ENCODE results near the gene GOLGA6A. TPM values are rescaled to one million over a fixed set of nuclear protein-coding genes. Genes with fewer than 3 reads are reported as not detected.

The GOLGA6A gene
- total and polyA plus RNA-seq, 3 donors from 2014 or later: 24.6 to 42.4 (median 32.4) TPM

DNA sequence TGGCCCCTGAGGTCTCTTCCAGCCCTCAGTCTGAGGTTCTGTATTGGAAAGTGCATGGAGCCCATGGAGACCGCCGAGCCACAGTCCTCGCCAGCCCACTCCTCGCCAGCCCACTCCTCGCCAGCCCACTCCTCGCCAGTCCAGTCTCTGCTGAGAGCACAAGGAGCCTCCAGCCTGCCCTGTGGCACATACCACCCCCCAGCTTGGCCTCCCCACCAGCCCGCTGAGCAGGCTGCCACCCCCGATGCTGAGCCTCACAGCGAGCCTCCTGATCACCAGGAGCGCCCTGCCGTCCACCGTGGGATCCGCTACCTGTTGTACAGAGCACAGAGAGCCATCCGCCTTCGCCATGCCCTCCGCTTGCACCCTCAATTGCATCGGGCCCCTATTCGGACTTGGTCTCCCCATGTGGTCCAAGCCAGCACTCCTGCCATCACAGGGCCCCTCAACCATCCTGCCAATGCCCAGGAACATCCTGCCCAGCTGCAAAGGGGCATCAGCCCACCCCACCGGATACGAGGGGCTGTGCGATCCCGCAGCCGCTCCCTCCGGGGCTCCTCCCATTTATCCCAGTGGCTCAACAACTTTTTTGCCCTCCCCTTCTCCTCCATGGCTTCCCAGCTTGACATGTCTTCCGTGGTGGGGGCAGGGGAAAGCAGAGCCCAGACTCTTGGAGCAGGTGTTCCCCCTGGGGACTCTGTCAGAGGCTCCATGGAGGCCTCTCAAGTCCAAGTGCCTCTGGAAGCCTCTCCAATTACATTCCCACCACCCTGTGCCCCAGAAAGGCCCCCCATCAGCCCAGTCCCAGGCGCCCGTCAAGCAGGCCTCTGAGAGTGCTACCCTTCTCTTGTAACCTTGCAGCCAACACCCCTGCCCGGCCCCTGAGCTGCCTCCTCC, 47.0 kb downstream of the GOLGA6A start:
- no peak for DNase-seq
- Histone ChIP-seq H3K4me1 (peaks cover 28% of the 10 kb centered on the region), H3K27ac (no peak overlapping the region), H3K4me3 (no peak overlapping the region), H3K9me3 (no peaks in the 10 kb centered on the region), H3K27me3 (no peaks in the 10 kb centered on the region), H3K36me3 (ENCODE audit: low read depth, missing control alignments) (no peaks in the 10 kb centered on the region)
- 90 to 93% methylated on average over 28 of the region's 28 CpGs for WGBS, 2 donors
- TF ChIP-seq, protein P1, sequence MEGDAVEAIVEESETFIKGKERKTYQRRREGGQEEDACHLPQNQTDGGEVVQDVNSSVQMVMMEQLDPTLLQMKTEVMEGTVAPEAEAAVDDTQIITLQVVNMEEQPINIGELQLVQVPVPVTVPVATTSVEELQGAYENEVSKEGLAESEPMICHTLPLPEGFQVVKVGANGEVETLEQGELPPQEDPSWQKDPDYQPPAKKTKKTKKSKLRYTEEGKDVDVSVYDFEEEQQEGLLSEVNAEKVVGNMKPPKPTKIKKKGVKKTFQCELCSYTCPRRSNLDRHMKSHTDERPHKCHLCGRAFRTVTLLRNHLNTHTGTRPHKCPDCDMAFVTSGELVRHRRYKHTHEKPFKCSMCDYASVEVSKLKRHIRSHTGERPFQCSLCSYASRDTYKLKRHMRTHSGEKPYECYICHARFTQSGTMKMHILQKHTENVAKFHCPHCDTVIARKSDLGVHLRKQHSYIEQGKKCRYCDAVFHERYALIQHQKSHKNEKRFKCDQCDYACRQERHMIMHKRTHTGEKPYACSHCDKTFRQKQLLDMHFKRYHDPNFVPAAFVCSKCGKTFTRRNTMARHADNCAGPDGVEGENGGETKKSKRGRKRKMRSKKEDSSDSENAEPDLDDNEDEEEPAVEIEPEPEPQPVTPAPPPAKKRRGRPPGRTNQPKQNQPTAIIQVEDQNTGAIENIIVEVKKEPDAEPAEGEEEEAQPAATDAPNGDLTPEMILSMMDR (IDR thresholded peaks at IDR 0.05): no peak
- TF ChIP-seq POLR2A (IDR thresholded peaks at IDR 0.05): no peak
- intact Hi-C loops (cut with DNase I; ENCODE audit: low total_unique reads): loop anchor here (10.0 kb wide), 1 partner anchor 51 kb away; no protein-coding TSS in a partner anchor

DNA sequence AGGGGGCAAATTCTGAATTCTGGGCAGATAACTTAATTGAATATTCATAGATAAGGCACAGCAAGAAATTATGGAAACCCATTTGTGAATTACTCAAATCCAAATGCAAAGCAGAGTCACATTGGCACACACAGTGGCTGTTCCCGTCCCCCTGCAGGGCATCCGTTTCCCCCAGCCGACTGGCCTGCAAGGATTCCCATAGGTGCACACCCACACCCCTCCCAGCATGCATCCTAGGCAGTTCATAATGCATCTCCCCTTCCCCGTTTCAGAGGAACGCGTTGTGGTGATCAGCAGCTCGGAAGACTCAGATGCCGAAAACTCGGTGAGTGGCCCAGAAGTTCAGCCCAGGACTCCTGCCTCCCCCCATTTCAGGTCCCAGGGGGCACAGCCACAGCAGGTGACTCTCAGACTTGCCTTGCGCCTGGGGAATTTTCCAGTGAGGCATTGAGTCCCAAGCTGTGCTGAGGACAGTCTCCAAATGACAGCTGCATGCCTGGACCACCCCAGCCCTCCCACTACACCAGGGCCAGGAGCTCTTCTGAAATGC, 48.1 kb downstream of the GOLGA6A start:
- DNase-seq: no peak
- no peaks in the 10 kb centered on the region for H3K27me3 ChIP-seq
- intact Hi-C loops (cut with DNase I; ENCODE audit: low total_unique reads): loop anchor here (10.0 kb wide), 1 partner anchor 49 kb away; no protein-coding TSS in a partner anchor
- H3K4me1 ChIP-seq: peaks cover 18% of the 10 kb centered on the region
- no peaks in the 10 kb centered on the region for H3K36me3 ChIP-seq (ENCODE audit: low read depth, missing control alignments)
- H3K4me3 ChIP-seq: no peak overlapping the region
- WGBS, 2 donors: 85% methylated on average over 10 of the region's 10 CpGs
- TF ChIP-seq POLR2A (IDR thresholded peaks at IDR 0.05): no peak
- TF ChIP-seq, protein P1 (IDR thresholded peaks at IDR 0.05): no peak
- H3K27ac ChIP-seq: no peak overlapping the region
- H3K9me3 ChIP-seq: no peaks in the 10 kb centered on the region

DNA sequence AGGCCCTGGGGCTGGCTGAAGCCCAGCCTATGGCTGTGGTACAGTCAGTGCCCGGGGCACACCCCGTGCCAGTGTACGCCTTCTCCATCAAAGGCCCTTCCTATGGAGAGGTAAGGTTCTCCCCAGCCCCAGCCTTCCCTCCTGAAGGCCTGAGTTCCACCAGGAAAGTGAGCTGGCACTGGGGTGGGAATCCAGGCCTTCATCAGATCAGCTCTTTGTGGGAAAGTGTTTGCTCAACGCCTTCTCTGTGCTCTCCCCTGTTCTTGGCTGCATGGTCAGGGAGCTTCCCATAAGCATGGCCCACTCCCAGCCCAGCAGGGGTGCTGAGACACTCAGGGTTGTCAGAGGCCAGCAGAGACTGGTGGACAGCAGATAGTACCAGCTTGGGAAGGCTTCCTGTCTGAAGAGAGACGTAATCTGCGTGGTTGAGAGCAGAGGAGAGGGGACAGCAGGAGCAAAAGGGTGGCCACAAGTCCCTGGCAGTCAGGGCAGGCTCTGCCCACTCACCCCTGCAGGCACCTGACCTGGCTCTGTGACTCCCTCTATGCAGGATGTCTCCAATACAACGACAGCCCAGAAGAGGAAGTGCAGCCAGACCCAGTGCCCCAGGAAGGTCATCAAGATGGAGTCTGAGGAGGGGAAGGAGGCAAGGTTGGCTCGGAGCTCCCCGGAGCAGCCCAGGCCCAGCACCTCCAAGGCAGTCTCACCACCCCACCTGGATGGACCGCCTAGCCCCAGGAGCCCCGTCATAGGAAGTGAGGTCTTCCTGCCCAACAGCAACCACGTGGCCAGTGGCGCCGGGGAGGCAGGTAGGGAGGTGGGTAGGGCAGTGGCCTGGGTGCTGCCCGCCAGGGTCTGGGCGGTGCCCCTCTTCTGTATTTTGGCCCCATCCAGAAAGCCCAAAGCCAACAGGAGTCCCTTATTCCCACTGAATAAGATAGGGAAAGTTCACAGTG, 49.5 kb downstream of the GOLGA6A start:
- no peaks in the 10 kb centered on the region for H3K36me3 ChIP-seq (ENCODE audit: low read depth, missing control alignments)
- 86 to 90% methylated on average over 4 to 16 of the region's 16 CpGs for WGBS, 2 donors
- no peaks in the 10 kb centered on the region for H3K27me3 ChIP-seq
- peaks cover 14% of the 10 kb centered on the region for H3K4me1 ChIP-seq
- no peak overlapping the region for H3K27ac ChIP-seq
- no peak for DNase-seq
- TF ChIP-seq POLR2A (IDR thresholded peaks at IDR 0.05): no peak
- TF ChIP-seq, protein P1 (IDR thresholded peaks at IDR 0.05): no peak
- H3K4me3 ChIP-seq: no peak overlapping the region
- H3K9me3 ChIP-seq: no peaks in the 10 kb centered on the region
- intact Hi-C loops (cut with DNase I; ENCODE audit: low total_unique reads): loop anchor here (10.0 kb wide), 1 partner anchor 48 kb away; no protein-coding TSS in a partner anchor

DNA sequence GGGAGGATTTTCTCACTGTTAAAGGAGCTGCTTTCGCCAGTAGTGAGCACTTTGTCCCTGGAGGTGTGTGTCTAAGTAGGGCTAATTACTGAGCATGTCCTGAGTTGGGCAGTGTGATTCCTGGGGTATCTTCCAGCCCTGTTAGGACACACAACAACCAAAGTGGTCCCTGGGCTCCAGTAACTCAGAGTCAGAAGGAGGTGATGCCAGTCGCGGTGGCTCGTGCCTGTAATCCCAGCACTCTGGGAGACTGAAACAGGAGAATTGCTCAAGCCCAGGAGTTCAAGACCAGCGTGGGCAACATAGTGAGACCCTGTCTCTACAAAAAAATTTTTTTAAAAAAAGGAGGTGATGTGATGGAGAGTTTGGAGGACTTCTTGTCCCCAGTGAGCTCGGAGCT, 50.3 kb downstream of the GOLGA6A start:
- DNase-seq: no peak
- peaks cover 8% of the 10 kb centered on the region for H3K4me1 ChIP-seq
- H3K27ac ChIP-seq: no peak overlapping the region
- no peaks in the 10 kb centered on the region for H3K27me3 ChIP-seq
- intact Hi-C loops (cut with DNase I; ENCODE audit: low total_unique reads): loop anchor here (10.0 kb wide), 1 partner anchor 47 kb away; no protein-coding TSS in a partner anchor
- no peak overlapping the region for H3K4me3 ChIP-seq
- no peak for TF ChIP-seq POLR2A (IDR thresholded peaks at IDR 0.05)
- TF ChIP-seq, protein P1 (IDR thresholded peaks at IDR 0.05): no peak
- no peaks in the 10 kb centered on the region for H3K36me3 ChIP-seq (ENCODE audit: low read depth, missing control alignments)
- no peaks in the 10 kb centered on the region for H3K9me3 ChIP-seq
- 93 to 98% methylated on average over 6 of the region's 6 CpGs for WGBS, 2 donors

All from testis (tissue), 3 donors.